Measurements from ENCODE around the gene TUT1. TPM values are rescaled to one million over a fixed set of nuclear protein-coding genes. Genes with fewer than 3 reads are reported as not detected.
"Not testable (repeated sequence)": the region's sequence is repeated elsewhere in the genome, so short reads cannot be mapped to it uniquely, and the experiment has no call there.

TUT1 gene, protein sequence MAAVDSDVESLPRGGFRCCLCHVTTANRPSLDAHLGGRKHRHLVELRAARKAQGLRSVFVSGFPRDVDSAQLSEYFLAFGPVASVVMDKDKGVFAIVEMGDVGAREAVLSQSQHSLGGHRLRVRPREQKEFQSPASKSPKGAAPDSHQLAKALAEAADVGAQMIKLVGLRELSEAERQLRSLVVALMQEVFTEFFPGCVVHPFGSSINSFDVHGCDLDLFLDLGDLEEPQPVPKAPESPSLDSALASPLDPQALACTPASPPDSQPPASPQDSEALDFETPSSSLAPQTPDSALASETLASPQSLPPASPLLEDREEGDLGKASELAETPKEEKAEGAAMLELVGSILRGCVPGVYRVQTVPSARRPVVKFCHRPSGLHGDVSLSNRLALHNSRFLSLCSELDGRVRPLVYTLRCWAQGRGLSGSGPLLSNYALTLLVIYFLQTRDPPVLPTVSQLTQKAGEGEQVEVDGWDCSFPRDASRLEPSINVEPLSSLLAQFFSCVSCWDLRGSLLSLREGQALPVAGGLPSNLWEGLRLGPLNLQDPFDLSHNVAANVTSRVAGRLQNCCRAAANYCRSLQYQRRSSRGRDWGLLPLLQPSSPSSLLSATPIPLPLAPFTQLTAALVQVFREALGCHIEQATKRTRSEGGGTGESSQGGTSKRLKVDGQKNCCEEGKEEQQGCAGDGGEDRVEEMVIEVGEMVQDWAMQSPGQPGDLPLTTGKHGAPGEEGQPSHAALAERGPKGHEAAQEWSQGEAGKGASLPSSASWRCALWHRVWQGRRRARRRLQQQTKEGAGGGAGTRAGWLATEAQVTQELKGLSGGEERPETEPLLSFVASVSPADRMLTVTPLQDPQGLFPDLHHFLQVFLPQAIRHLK
- total RNA-seq, result 10 to 100 TPM; 39.4 to 46.1 (median 41.6) TPM

DNA sequence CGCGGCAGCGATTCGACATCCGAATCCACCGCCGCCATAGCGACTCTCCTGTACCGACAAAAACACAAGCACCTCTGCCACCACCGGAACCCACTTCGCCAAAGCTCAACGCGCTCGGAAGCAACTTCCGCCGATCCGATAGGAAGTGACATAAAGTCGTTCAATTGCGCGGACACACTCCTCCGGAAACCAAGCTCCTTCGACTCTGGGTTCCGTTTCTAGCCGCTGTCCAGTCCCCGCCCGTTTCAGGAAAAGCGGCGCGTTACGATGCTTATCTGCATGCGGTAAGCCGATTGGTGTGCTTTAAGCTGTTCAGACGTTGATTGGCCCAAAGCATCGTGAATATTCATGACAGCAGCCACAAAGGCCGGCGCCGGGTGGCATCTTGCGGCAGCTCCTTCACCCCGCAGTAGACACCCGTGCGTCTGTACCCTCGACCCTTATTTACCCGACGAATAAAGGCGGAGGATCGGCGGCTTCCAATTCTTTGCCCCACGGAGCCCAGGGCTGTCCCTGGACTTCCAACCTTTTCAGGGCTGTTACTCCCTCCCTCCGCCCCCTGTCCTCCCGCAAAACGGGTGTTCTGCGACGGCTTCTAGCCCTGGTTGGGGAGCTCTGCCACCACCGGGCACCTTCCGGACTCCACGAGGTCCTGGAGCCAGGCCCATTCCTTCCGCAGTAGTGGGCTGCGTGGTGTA, at the start of gene TUT1:
TSS of gene TUT1 (minus strand) at position 76 of the 698 bp plus-strand sequence. CDS start at position 38, 38 bp downstream.
- DNase-seq (peak; percentile 94), ATAC-seq (peak; percentile 93)
- Mint-ChIP-seq H3K36me3 (ENCODE audit: insufficient read depth) (peaks cover 29% of the 10 kb centered on the region), H3K27me3 (ENCODE audit: low read depth) (no peaks in the 10 kb centered on the region), H3K4me1 (ENCODE audit: low read depth) (peaks cover 36% of the 10 kb centered on the region), H3K9me3 (no peaks in the 10 kb centered on the region), H3K4me3 (peak within 1 kb of the TSS; percentile 98)

DNA sequence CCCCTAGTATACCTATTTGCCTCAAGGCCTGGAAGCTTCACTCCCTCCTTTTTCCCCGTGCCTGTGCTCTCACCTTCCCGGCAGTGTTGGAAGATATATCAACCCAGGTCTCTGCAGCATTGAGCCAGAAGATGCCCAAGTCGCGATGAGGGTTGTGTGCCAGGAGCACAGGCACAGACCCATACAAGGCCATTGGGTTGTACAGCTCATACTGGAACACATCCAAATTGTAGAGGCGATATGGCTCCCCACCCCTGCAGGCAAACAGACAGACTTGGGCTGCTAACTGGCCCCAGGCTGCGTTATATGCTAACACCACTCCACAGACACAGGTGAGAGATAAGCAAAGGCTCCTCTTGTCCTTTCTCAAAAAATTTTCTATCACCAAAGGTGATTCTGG, 41.2 kb upstream of the TUT1 start:
- Mint-ChIP-seq H3K4me1 (ENCODE audit: low read depth) (peaks cover 13% of the 10 kb centered on the region), H3K27me3 (ENCODE audit: low read depth) (no peaks in the 10 kb centered on the region), H3K4me3 (no peak overlapping the region), H3K9me3 (no peaks in the 10 kb centered on the region), H3K36me3 (ENCODE audit: insufficient read depth) (peaks cover 56% of the 10 kb centered on the region)
- DNase-seq (no peak), ATAC-seq (no peak)

DNA sequence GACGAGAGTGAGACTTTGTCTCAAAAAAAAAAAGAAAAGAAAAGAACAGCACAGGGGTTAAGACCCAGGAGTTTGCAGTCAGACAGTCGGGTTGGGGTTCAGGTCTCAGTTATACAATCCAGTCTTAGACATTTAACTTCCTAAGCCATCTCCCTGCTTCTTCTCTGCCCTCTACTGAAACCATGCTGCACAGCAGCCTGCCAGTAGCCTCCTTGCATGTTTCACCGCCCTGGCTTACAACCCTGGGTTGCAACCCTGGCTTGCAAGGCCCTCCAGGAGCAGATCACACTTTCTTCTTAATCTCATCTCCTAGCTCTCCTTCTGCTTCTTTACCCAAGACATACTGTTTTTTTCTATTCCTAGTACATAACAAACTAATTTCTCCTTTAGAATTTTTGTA, 36.4 kb upstream of the TUT1 start:
- peaks cover 50% of the 10 kb centered on the region for H3K36me3 Mint-ChIP-seq (ENCODE audit: insufficient read depth)
- no peak for DNase-seq
- no peaks in the 10 kb centered on the region for H3K27me3 Mint-ChIP-seq (ENCODE audit: low read depth)
- no peak overlapping the region for H3K4me3 Mint-ChIP-seq
- no peaks in the 10 kb centered on the region for H3K4me1 Mint-ChIP-seq (ENCODE audit: low read depth)
- ATAC-seq, result no peak
- H3K9me3 Mint-ChIP-seq, result no peaks in the 10 kb centered on the region

DNA sequence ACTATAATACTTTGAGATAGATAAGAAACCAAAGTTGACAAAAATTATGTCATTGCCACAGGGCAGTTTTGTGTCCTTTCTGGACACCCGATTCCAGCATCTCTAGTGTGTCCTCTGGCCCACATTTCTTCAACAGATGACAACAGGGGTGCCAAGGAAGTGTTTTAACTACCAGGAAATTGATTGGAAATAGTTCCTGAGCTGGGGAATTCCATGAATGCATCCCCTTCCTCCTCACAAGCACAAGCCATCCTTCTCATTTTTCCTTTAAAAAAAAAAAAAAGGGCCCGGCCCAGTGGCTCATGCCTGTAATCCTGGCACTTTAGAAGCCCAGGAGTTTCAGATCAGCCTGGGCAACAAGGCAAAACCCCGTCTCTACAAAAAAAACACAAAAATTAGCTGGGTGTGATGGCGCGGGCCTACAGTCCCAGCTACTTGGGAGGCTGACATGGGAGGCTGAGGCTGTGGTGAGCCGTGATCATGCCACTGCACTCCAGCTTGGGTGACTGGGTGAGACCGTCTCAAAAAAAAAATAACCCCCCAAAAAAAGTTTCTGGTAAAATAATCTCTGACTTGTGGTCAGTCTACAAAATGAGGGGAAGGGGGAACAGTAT, 31.3 kb upstream of the TUT1 start:
- ATAC-seq, result no peak
- DNase-seq, result no peak
- H3K27me3 Mint-ChIP-seq (ENCODE audit: low read depth), result no peaks in the 10 kb centered on the region
- peak overlapping the region; percentile 96 for H3K4me3 Mint-ChIP-seq
- H3K36me3 Mint-ChIP-seq (ENCODE audit: insufficient read depth), result peaks cover 31% of the 10 kb centered on the region
- H3K9me3 Mint-ChIP-seq, result no peaks in the 10 kb centered on the region
- H3K4me1 Mint-ChIP-seq (ENCODE audit: low read depth), result peaks cover 25% of the 10 kb centered on the region

DNA sequence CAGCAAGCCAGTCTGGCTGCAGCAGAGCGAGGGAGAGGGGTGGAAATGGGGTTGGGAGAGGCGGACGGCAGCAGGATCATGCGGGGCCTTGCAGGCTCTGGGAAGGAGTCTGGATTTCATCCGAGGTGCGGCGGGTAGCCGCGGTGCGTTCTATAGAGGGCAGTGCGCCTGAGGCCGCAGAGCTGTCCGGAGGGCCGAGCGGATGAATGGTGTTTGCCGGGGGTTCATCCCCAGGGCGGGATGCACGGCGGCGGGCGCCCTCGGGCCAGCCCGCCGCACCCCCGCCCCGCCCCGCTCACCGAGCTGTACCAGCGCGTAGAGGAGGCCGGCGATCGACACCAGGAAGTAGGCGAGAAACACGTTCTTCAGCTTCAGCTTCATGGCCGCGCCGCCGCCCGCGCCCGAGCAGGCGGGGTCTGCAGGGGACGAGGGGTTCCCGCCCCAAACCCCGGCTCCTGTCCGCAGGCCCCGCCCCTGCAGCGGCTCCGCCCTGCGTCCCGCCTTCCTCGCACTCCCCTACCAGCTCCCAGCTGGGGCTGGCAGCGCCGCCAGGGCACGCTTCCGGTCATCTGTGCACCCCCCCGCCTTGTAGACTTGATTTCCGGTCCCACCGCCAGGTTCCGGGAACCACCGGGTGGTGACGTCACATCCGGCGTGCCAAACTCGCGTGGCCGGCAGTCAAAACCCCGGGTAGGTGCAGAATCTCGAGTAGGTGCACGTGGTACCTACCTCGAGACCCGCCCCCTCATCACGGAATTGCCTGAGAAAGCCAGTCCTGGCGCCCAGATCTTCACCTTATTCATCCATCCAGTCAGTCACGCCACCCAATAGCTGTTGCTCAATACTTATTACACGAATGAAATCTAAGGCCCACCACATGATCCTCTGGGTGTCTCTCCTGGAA, 30.5 kb upstream of the TUT1 start, which contains the start of gene B3GAT3:
TSS of gene B3GAT3 (minus strand) at position 420 of the 904 bp plus-strand sequence. CDS start at position 381, 39 bp downstream.
- Mint-ChIP-seq H3K9me3 (no peaks in the 10 kb centered on the region), H3K4me3 (peak within 1 kb of the TSS; percentile 96), H3K36me3 (ENCODE audit: insufficient read depth) (peaks cover 28% of the 10 kb centered on the region), H3K4me1 (ENCODE audit: low read depth) (peaks cover 25% of the 10 kb centered on the region), H3K27me3 (ENCODE audit: low read depth) (no peaks in the 10 kb centered on the region)
- peak; percentile 98 for DNase-seq
- ATAC-seq, result peak; percentile 87 to 92

DNA sequence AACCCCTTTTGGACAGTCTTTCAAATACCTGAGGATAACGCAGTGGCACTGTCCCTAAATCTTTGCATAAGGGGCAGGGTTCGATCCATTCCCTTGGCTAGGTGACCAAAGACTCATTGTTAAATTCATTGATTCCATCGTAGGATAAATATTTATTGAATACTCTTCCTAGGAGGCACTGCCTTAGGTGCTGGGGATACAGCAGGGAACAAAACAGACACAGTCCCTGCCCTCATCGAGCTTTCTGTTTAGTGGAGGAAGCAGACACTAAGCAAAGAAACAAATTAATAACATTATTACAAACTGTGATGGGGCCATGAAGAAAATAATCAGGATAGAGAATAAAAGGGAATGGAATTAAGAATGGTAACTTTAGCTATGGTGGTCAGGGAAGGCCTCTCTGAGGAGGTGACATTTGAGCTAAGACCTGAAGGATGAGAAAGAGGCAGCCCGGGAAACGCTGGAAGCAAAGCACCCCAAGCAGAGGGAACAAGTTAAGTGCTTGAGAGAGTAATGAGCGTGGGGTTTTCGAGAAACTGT, 29.8 kb upstream of the TUT1 start:
- H3K9me3 Mint-ChIP-seq, result no peaks in the 10 kb centered on the region
- peak overlapping the region; percentile 96 for H3K4me3 Mint-ChIP-seq
- H3K36me3 Mint-ChIP-seq (ENCODE audit: insufficient read depth), result peaks cover 23% of the 10 kb centered on the region
- no peak for DNase-seq
- ATAC-seq, result no peak
- peaks cover 25% of the 10 kb centered on the region for H3K4me1 Mint-ChIP-seq (ENCODE audit: low read depth)
- no peaks in the 10 kb centered on the region for H3K27me3 Mint-ChIP-seq (ENCODE audit: low read depth)

DNA sequence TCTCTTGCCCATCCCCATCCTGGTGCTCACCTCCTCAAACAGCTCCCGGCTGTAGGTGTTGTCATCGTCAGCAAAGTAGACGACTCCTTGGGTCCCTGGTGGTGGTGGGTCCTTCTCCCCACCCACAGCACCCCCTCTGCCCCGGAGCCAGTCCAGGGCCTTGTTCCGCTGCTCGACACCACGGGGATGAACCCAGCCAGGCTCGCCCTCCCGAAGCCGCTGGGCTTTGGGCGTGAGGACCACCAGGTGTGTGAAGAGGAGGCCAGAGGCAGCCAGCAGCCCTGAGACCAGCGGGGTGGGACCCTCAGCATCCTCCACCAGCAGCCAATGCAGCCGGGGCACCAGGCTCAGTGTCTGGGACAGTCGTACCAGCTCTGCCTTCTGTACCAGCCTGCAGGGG, 25.6 kb upstream of the TUT1 start:
- H3K36me3 Mint-ChIP-seq (ENCODE audit: insufficient read depth), result peaks cover 18% of the 10 kb centered on the region
- ATAC-seq; H3K27me3 Mint-ChIP-seq (ENCODE audit: low read depth); DNase-seq; H3K4me3 Mint-ChIP-seq; H3K9me3 Mint-ChIP-seq: not testable (repeated sequence)
- peaks cover 38% of the 10 kb centered on the region for H3K4me1 Mint-ChIP-seq (ENCODE audit: low read depth)

DNA sequence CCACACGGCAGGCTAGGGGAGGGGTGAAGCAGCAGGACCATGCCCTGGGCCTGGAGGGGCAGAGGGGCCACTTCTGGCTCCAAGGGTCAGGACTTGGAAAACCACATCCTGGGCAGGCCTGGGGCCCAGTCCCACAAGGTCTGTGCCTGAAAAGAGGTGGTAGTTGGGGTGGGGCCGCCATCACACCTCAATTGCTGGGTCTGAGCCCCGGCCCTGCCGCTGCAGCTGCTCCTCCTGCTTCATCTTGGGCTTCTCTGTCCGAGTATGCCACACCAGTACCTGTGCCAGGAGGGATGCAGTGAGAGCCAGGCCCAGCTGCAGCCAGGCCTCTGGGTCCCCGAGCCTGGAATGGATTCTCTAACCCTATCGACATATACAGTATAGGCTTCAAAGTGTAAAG, 24.2 kb upstream of the TUT1 start:
- DNase-seq, result no peak
- peaks cover 13% of the 10 kb centered on the region for H3K36me3 Mint-ChIP-seq (ENCODE audit: insufficient read depth)
- peaks cover 41% of the 10 kb centered on the region for H3K4me1 Mint-ChIP-seq (ENCODE audit: low read depth)
- ATAC-seq, result no peak
- no peak overlapping the region for H3K4me3 Mint-ChIP-seq
- H3K27me3 Mint-ChIP-seq (ENCODE audit: low read depth), result no peaks in the 10 kb centered on the region
- no peaks in the 10 kb centered on the region for H3K9me3 Mint-ChIP-seq

DNA sequence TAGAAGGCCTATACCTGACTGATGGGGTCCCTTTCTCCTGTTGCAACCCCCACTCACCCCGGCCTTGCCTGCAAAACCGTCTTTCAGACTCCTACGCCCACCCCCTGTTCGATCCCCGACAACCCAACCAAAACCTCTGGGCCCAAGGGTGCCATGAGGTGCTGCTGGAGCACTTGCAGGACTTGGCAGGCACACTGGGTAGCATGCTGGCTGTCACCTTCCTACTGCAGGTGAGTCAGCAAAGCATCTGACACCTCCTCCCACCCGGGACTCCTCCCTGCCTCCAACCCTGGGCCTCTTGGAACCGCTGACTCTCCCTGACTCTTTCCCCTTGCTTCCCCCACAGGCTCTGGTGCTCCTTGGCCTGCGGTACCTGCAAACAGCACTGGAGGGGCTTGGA, 23.0 kb upstream of the TUT1 start:
- ATAC-seq (peak; percentile 16 to 32), DNase-seq (peak; percentile 28)
- peaks cover 39% of the 10 kb centered on the region for H3K4me1 Mint-ChIP-seq (ENCODE audit: low read depth)
- H3K27me3 Mint-ChIP-seq (ENCODE audit: low read depth), result no peaks in the 10 kb centered on the region
- peaks cover 12% of the 10 kb centered on the region for H3K36me3 Mint-ChIP-seq (ENCODE audit: insufficient read depth)
- H3K9me3 Mint-ChIP-seq, result no peaks in the 10 kb centered on the region
- peak overlapping the region; percentile 40 for H3K4me3 Mint-ChIP-seq

DNA sequence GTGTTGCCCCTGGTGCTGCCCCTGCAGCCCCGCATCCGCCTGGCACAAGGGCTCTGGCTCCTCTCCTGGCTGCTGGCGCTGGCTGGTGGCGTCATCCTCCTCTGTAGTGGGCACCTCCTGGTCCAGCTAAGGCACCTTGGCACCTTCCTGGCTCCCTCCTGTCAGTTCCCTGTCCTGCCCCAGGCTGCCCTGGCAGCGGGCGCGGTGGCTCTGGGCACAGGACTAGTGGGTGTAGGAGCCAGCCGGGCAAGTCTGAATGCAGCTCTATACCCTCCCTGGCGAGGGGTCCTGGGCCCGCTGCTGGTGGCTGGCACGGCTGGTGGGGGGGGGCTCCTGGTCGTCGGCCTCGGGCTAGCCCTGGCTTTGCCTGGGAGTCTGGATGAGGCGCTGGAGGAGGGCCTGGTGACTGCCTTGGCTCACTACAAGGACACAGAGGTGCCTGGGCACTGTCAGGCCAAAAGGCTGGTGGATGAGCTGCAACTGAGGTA, 22.0 kb upstream of the TUT1 start:
- H3K27me3 Mint-ChIP-seq (ENCODE audit: low read depth), result no peaks in the 10 kb centered on the region
- peaks cover 42% of the 10 kb centered on the region for H3K4me1 Mint-ChIP-seq (ENCODE audit: low read depth)
- ATAC-seq (no peak), DNase-seq (no peak)
- no peaks in the 10 kb centered on the region for H3K9me3 Mint-ChIP-seq
- H3K36me3 Mint-ChIP-seq (ENCODE audit: insufficient read depth), result peaks cover 8% of the 10 kb centered on the region
- peak overlapping the region; percentile 65 for H3K4me3 Mint-ChIP-seq

DNA sequence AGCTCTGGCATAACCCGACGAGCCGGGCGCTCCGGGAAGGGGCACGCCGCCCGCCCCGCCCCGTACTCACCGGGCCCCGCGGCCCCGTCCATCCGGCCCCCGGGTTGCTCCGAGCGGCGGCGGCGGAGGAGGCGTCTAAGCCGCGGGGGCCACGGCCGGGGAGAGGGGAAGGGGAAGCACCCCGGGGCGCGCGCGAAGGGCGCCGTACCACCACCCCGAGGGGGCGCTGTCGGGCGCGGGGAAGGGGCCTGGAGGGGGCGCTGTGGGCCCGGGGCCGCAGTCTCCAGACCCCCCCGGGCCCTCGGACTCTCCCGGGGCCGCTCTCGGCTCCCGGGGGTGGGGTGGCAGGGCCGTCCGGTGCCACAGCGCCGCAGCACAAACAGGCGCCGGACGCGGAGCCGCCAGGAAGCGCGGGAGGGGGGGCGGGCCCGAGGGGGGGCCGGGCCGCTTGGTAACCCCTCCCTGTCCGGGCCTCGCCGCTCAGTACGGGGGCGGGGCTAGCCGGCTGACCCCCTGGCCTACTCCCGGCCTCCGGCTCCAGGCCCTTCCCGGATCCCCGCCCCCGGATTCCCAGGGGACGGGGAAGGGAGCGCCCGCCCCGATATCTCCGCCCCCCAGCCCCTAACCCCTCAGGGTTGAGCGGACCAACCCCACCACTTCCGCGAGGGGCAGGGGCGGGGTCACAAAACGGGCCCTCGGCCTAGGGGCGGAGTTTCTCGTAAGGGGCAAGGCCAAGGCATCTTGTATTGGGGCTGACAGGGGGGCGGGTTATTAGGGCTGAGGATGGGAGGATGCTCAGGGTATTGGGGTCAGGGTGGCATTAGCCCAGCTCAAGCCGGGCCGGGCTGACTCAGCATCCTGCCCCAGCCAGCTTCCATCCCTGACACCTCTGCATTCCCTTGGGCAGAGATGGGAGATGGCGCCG, 21.3 kb upstream of the TUT1 start, which contains the start of the genes EML3 and ROM1:
TSS of gene EML3 (minus strand) at position 410 of the 925 bp plus-strand sequence. CDS start at position 92, 318 bp downstream.
TSS of gene ROM1 (plus strand) at position 892 of the 925 bp plus-strand sequence. CDS start at position 917, 25 bp downstream.
- Mint-ChIP-seq H3K9me3 (no peaks in the 10 kb centered on the region), H3K27me3 (ENCODE audit: low read depth) (no peaks in the 10 kb centered on the region), H3K4me3 (peak within 1 kb of the TSS; percentile 96), H3K36me3 (ENCODE audit: insufficient read depth) (peaks cover 13% of the 10 kb centered on the region), H3K4me1 (ENCODE audit: low read depth) (peaks cover 46% of the 10 kb centered on the region)
- ATAC-seq (peak; percentile 73 to 75), DNase-seq (peak; percentile 88)

Measured in activated T-cell treated with anti-CD3 and anti-CD28 coated beads, Interleukin-2, amount 50 U/mL, for 4 hours (primary cell).